ENCODE measurements around the gene CELF1.
"Not testable (repeated sequence)": the region's sequence is repeated elsewhere in the genome, so short reads cannot be mapped to it uniquely, and the experiment has no call there.

Gene CELF1

DNA sequence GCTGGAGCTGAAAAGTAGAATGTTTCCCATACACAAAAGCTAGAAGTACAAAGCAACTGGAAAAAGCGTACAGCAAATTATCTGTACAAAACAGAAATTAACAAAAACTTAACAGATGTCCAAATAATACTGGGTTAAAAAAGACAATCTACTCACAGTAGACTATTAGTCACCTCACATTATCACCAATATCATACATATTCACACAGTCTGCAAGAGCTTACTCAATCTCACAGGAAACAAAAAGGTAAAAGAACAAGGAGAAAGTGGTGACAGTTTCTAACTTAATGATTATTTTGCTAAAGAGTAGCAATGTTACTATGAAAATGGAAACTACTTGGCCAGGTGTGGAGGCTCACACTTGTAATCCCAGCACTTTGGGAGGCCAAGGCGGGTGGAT, 11.9 kb downstream of the CELF1 start:
- no peak for DNase-seq (ENCODE audit: low read depth in 2 of 3, low spot score in 2 of 3)

- no peak for DNase-seq (ENCODE audit: low read depth in 2 of 3, low spot score in 2 of 3)
Observed at GRCh38 chr11:47539681-47540039, 13.3 kb downstream of the CELF1 start.

- no peak for DNase-seq (ENCODE audit: low read depth in 2 of 3, low spot score in 2 of 3)
Observed at GRCh38 chr11:47538741-47539565, 14.0 kb downstream of the CELF1 start.

DNA sequence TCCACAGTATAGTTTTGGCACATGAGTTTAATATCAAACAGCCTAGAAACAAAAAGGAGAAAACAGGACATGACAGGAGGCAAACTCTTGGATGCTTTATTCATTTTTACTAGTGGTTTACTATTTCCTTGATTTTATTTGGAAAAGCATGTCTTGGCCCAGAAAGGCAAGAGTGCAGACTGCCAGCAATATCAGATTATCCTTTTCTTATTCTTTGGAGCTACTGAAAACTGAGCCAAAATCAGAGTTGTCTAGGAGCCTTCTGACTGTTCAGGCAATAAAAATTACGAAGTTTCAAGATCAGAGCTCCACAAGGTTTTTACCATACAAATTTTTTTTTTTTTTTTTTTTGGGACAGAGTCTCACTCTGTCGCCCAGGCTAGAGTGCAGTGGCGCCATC, 16.0 kb downstream of the CELF1 start:
- no peak for DNase-seq (ENCODE audit: low read depth in 2 of 3, low spot score in 2 of 3)

DNA sequence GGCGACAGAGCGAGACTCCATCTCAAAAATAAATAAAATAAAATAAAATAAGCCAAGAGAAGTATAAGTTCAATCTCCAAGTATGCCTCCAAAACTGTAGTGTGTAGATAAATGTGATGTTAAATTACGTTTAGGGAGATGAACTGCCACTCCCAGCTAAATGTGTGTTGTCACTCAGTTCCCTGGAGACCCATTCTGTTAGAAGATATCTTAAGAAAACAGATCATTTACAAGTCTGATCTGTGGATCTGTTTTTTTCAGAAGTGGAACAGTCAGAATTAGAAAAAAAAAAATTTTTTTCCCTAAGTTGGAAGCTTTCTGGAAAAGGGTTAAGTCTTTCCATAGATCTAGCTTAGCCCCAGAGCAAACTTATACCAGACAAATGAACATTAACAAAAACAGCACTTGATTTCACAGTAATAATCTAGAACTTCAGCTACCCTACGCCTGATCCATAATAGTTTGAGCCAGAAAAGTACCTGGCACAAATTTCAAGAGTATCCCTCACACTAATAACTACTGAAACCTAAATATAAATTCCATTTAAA, 18.2 kb downstream of the CELF1 start:
- DNase-seq (ENCODE audit: low read depth in 2 of 3, low spot score in 2 of 3), result no peak

GRCh38 chr11:47533690-47534151, 19.2 kb downstream of the CELF1 start:
- DNase-seq (ENCODE audit: low read depth in 2 of 3, low spot score in 2 of 3), result no peak

DNA sequence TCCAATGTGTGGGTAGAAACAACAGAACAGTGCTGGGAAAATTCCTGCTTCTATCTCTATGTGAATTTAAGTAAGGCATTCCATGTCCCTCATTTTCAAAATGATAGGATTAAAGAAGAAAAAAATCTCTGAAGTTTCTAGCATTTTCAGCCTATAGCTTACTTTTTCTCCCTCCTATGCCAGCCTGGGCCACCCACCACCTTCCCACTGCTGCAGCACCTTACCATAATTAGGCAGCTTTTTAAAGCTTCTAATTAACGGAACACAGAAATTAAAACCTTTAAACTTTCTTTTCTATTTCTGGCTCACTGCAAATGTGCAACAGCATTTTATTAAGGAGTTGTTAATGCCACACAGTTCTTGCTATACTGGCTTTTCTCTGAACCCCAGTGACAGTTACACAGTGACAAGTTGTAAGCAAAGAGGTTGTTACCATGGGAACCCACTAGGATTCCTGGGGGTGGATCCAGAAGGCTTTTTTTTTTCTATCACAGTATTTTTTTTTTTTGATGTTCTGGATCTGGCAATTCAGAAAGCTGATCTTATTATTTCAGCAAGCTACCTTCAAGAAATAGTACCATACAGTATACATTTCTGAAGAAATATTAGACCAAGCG, 20.2 kb downstream of the CELF1 start:
- DNase-seq (ENCODE audit: low read depth in 2 of 3, low spot score in 2 of 3), result no peak

DNA sequence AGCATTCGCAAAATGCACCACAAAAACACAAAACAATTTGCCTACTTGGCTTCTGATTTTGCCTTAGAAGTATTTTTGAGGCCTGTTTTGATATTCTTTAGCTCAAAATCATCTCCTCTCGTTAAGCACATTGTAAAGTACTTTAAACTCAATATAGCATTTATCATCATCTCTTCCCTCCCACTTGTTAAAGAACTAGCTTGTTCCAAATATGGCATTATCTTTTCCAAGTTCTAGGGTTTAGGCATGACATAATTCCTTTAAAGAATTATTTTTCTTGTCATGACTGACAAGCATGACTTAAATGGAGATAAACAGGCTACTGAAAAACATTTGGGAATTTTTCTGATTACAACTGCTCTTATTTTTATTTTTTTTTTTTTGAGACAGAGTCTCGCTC, 21.3 kb downstream of the CELF1 start:
- no peak for DNase-seq (ENCODE audit: low read depth in 2 of 3, low spot score in 2 of 3)

- DNase-seq (ENCODE audit: low read depth in 2 of 3, low spot score in 2 of 3), result not testable (repeated sequence)
Observed at GRCh38 chr11:47530721-47531120, 22.2 kb downstream of the CELF1 start.

DNA sequence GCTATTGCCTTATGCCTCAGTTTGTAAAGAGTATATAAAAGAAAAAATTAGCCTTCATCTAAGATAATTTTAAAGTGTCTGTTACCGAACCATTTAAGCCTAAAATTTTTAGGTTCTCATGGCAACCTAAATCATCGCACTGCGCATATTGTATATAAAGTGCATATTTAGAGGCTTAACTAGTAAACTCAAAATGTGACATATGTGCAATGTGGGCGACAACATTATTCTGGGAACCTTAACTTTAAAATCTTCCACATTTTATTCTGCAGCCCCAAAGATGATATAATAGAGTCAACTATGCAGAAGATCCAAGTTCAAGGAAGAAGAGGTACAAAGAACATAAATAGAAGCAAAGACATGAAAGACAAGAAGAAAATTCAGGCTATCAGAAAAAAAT, 23.0 kb downstream of the CELF1 start:
- no peak for DNase-seq (ENCODE audit: low read depth in 2 of 3, low spot score in 2 of 3)

- no peak for DNase-seq (ENCODE audit: low read depth in 2 of 3, low spot score in 2 of 3)
Observed at GRCh38 chr11:47527186-47527585, 25.7 kb downstream of the CELF1 start.

GRCh38 chr11:47526032-47526431, 26.9 kb downstream of the CELF1 start:
- not testable (repeated sequence) for DNase-seq (ENCODE audit: low read depth in 2 of 3, low spot score in 2 of 3)

GRCh38 chr11:47524291-47524874, 28.5 kb downstream of the CELF1 start:
- DNase-seq (ENCODE audit: low read depth in 2 of 3, low spot score in 2 of 3), result no peak

DNA sequence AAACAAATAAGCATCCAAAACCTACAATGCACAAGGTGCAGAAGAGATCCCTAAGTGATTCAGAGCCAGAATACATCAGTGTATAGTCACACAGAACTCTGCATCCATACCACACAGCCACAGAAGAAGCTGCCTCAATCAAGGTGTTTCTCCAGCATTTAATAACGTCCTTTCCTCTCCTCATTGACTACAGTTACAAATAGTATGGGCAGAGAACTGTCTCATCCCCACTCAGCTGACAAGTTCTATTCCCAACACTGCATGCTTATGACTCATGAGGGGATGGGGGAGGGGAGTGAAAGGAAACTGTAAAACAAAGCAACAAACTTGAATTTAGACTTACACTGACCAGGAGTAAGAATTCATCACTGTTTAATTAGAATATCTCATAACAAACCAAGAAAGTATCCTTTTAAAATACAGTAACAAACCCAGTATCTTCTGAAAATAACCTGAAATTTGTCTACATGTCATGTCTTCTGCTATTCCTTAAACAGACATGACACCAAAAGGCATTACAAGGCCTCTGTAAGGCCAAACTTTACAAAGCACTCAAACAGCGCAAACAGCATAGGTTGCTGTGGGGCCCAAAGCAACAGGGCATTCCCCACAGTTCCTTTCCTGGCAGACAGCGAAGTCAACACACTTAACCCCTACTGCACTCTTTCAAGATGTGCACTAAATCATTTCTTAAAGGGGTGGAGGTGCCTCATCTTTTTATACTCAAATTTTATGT, 29.3 kb downstream of the CELF1 start:
- DNase-seq (ENCODE audit: low read depth in 2 of 3, low spot score in 2 of 3), result no peak

DNA sequence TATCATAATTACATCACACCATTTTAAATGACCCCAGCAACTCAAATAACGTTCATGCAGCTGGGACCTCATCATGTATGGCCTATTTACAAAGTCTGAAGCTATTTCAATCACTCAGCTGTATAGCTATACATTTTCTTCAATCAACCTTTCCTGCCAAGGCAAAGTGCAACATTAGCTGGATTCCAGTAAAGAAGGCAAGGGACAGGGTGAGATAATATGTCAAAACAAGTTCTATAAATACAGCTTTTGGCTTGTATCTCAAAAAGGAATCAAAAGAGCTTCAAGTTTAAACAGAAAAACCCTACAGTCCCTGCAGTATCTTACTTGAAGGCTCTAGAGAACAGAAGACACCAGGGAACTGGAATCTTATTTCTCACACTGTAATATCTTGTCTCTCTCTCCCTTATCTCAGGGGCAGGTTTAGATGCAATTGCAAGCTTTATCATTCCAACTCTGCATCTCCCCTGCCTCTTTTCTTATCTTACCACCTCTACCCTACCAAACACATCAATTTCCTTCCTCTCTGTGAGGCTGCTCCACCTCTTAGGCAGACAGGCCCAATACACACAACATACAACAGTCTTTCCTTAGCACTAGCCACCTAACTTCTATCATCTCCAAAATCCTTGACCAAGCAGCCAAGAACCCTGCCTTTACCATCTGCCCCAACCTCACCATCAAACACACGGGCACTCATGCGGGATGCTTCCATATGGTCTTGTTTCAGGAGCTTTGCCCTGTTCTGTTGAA, 34.5 kb downstream of the CELF1 start:
- DNase-seq (ENCODE audit: low read depth in 2 of 3, low spot score in 2 of 3), result no peak

GRCh38 chr11:47516984-47517853, 35.7 kb downstream of the CELF1 start:
- DNase-seq (ENCODE audit: low read depth in 2 of 3, low spot score in 2 of 3), result no peak

- no peak for DNase-seq (ENCODE audit: low read depth in 2 of 3, low spot score in 2 of 3)
Observed at GRCh38 chr11:47516155-47516554, 36.8 kb downstream of the CELF1 start.

- DNase-seq (ENCODE audit: low read depth in 2 of 3, low spot score in 2 of 3), result peak in 1 of 3 experiments; percentile 16
Observed at GRCh38 chr11:47514825-47515647, 37.9 kb downstream of the CELF1 start.

DNA sequence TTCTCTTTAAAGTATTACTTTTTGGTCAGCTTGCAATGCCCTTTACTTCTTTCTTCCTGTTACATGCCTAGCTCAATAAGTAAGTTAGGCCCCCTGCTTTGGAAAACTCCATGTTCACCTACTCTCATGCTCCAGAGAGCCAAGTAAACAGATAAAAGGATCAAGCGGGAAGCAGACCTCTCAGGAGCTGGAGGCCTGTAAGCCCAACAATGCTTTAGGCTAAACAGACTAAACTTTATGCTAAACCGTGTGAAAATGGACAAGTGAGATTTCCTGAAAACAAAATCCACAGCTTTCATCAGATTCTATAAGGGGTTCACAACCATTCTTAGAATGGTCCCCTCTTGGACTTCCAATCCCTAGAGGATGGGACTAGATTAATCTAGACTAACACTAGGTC, 40.2 kb downstream of the CELF1 start:
- no peak for DNase-seq (ENCODE audit: low read depth in 2 of 3, low spot score in 2 of 3)

Measured in activated CD8-positive, alpha-beta memory T cell treated with anti-CD3 and anti-CD28 coated beads for 48 hours (primary cell).